Measurements from ENCODE around the gene PWWP2B.
A peak's percentile ranks its signal among the peaks of the same experiment; 100 is the strongest.

Gene PWWP2B

DNA sequence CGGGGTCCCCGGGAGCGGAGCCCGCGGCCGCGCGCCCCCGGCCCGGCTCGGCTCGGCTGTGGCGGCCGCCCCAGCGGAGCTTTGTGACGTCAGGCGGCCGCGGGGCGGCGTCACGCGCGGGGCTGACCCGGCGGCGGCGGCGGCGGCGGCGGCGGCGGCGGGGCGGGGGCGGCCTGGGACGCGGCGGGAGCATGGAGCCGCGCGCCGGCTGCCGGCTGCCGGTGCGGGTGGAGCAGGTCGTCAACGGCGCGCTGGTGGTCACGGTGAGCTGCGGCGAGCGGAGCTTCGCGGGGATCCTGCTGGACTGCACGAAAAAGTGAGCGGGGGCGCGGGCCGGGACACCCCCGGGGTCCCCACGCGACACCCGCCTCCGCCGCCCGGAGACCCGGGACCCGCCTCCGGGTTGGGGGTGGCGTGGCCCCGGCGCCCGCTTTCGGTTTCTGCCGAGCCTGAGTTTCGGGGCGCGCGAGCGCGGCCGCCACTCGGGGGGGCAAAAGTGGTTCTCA, at the start of gene PWWP2B:
Gene PWWP2B, plus strand, starts transcription at position 165 of the 506 bp plus-strand sequence. Its CDS starts 27 bp downstream, at position 192.
- Histone ChIP-seq H3K4me1 (ENCODE audit: insufficient read depth, poor library complexity, severe bottlenecking) (no peaks in the 10 kb centered on the region), H3K27ac (ENCODE audit: poor library complexity, severe bottlenecking) (peak within 1 kb of the TSS; percentile 68), H3K27me3 (ENCODE audit: insufficient read depth, poor library complexity, severe bottlenecking) (no peaks in the 10 kb centered on the region), H3K36me3 (ENCODE audit: low read depth) (no peaks in the 10 kb centered on the region), H3K9me3 (ENCODE audit: severe bottlenecking) (no peaks in the 10 kb centered on the region), H3K4me3 (ENCODE audit: severe bottlenecking) (peak within 1 kb of the TSS; percentile 94)
- ATAC-seq (ENCODE audit: low read depth): no peak
- TF ChIP-seq CTCF (IDR thresholded peaks at IDR 0.05; ENCODE audit: poor library complexity, severe bottlenecking): no peak
- no peak for DNase-seq (ENCODE audit: low spot score)

DNA sequence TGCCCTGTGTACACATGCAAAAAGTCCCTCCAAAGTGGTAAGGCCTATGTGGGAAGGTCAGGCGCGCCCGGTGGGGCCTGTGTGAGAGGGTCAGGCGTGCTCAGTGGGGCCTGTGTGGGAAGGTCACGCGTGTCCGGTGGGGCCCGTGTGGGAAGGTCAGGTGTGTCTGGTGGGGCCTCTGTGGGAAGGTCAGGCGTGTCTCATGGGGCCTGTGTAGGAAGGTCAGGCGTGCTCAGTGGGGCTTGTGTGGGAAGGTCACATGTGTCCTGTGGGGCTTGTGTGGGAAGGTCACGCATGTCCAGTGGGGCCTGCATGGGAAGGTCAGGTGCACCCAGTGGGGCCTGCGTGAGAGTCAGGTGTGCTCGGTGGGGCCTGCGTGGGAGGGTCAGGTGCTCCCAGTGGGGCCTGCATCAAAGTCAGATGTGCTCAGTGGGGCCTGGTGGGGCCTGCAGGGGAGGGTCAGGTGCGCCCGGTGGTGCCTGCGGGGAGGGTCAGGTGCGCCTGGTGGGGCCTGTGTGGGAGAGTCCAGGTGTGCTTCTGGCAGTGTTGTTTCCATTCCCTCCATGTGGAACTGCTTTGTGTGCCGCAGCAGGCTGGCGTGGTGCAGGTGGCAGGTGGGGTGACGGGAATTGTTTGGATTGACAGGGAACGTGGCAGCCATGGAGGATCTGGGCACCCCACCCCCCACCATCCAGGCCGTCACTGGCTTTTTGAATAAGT, 49.6 kb upstream of the PWWP2B start:
- Histone ChIP-seq H3K27ac (ENCODE audit: poor library complexity, severe bottlenecking) (no peak overlapping the region), H3K4me1 (ENCODE audit: insufficient read depth, poor library complexity, severe bottlenecking) (no peaks in the 10 kb centered on the region), H3K36me3 (ENCODE audit: low read depth) (no peaks in the 10 kb centered on the region; the same call in 1 of the 2 replicates), H3K9me3 (ENCODE audit: severe bottlenecking) (no peaks in the 10 kb centered on the region), H3K27me3 (ENCODE audit: insufficient read depth, poor library complexity, severe bottlenecking) (no peaks in the 10 kb centered on the region), H3K4me3 (ENCODE audit: severe bottlenecking) (no peak overlapping the region)
- DNase-seq (ENCODE audit: low spot score) (no peak), ATAC-seq (ENCODE audit: low read depth) (no peak)
- no peak for TF ChIP-seq CTCF (IDR thresholded peaks at IDR 0.05; ENCODE audit: poor library complexity, severe bottlenecking)

GRCh38 chr10:132347931-132348267, 49.1 kb upstream of the PWWP2B start:
- DNase-seq (ENCODE audit: low spot score): no peak

DNA sequence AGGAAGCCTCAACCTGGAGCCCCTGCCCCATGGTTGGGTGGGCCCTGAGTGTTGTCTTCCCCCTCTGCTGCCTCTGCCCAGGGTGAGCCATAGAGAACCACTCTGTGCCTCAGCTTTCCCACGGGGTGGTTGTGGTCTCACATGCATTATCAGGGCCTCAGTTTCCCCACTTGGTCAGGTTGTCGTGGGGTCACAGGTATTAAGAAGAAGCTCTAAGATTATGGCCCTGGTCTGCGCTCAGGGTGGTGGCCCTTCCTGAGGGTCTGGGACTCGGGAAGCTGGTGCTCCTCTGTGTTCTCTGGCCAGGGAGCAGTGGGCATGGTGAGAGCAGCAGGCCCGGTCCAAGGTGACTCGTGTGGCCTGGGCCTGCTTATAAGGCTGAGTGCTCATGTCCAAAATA, 47.2 kb upstream of the PWWP2B start:
- no peak for DNase-seq (ENCODE audit: low spot score)
- Histone ChIP-seq H3K27ac (ENCODE audit: poor library complexity, severe bottlenecking) (no peak overlapping the region), H3K4me1 (ENCODE audit: insufficient read depth, poor library complexity, severe bottlenecking) (no peaks in the 10 kb centered on the region), H3K36me3 (ENCODE audit: low read depth) (no peaks in the 10 kb centered on the region; the same call in 1 of the 2 replicates), H3K9me3 (ENCODE audit: severe bottlenecking) (no peaks in the 10 kb centered on the region), H3K4me3 (ENCODE audit: severe bottlenecking) (no peak overlapping the region), H3K27me3 (ENCODE audit: insufficient read depth, poor library complexity, severe bottlenecking) (no peaks in the 10 kb centered on the region)
- no peak for TF ChIP-seq CTCF (IDR thresholded peaks at IDR 0.05; ENCODE audit: poor library complexity, severe bottlenecking)
- ATAC-seq (ENCODE audit: low read depth): no peak

More at GRCh38 chr10:132347931-132348267, 49.1 kb upstream of the PWWP2B start:
- H3K36me3 ChIP-seq (ENCODE audit: low read depth): no peaks in the 10 kb centered on the region; the same call in 1 of the 2 replicates
- H3K27ac ChIP-seq (ENCODE audit: poor library complexity, severe bottlenecking): no peak overlapping the region
- no peak for TF ChIP-seq CTCF (IDR thresholded peaks at IDR 0.05; ENCODE audit: poor library complexity, severe bottlenecking)
- H3K4me1 ChIP-seq (ENCODE audit: insufficient read depth, poor library complexity, severe bottlenecking): no peaks in the 10 kb centered on the region
- no peak overlapping the region for H3K4me3 ChIP-seq (ENCODE audit: severe bottlenecking)
- H3K9me3 ChIP-seq (ENCODE audit: severe bottlenecking): no peaks in the 10 kb centered on the region
- H3K27me3 ChIP-seq (ENCODE audit: insufficient read depth, poor library complexity, severe bottlenecking): no peaks in the 10 kb centered on the region
- ATAC-seq (ENCODE audit: low read depth): no peak

GRCh38 chr10:132350391-132350790, 46.6 kb upstream of the PWWP2B start:
- no peaks in the 10 kb centered on the region for H3K36me3 ChIP-seq (ENCODE audit: low read depth)
- ATAC-seq (ENCODE audit: low read depth): no peak
- H3K27me3 ChIP-seq (ENCODE audit: insufficient read depth, poor library complexity, severe bottlenecking): no peaks in the 10 kb centered on the region
- no peak for DNase-seq (ENCODE audit: low spot score)
- no peaks in the 10 kb centered on the region for H3K4me1 ChIP-seq (ENCODE audit: insufficient read depth, poor library complexity, severe bottlenecking)
- no peaks in the 10 kb centered on the region for H3K9me3 ChIP-seq (ENCODE audit: severe bottlenecking)
- no peak overlapping the region for H3K27ac ChIP-seq (ENCODE audit: poor library complexity, severe bottlenecking)
- TF ChIP-seq CTCF (IDR thresholded peaks at IDR 0.05; ENCODE audit: poor library complexity, severe bottlenecking): no peak
- H3K4me3 ChIP-seq (ENCODE audit: severe bottlenecking): no peak overlapping the region

All from RWPE2 (cell line).